ENCODE results near the gene FAM174C. TPM values are rescaled to one million over a fixed set of nuclear protein-coding genes. Genes with fewer than 3 reads are reported as not detected.

FAM174C gene
- total and polyA plus RNA-seq, 2 of the 8 experiments (the other 6 are each of a cell fraction or from before 2014, with no cell fraction given), result 44.5 to 125 TPM

GRCh38 chr19:1252221-1252820 lies 23.0 kb upstream of the FAM174C start (continued):
- TF ChIP-seq FOSL1 (IDR thresholded peaks at IDR 0.05; ENCODE audit: insufficient read depth, low read depth, low read length) (no peak), YY1 (IDR thresholded peaks at IDR 0.05; ENCODE audit: low read depth, low read length) (no peak), POLR2A (IDR thresholded peaks at IDR 0.05; ENCODE audit: control extremely low read depth in 1 of 2, low read depth in 2 of 2, low read length in 2 of 2) (no peak), TAF1 (IDR thresholded peaks at IDR 0.05; ENCODE audit: low read depth, low read length) (no peak), SUZ12 (IDR thresholded peaks at IDR 0.05; ENCODE audit: low read length) (no peak)

All from H1 (cell line).